GM23338 (cell line): ENCODE measurements around the gene DPH1. TPM values are rescaled to one million over a fixed set of nuclear protein-coding genes. Genes with fewer than 3 reads are reported as not detected.

Source experiments
- ATAC-seq: fragments of 200-7000 bp; cut with Tn5 transposase; 3 replicates; pipeline ENCODE4 v1.9.1; 2020
- DNase-seq: peaks from one replicate; pipeline ENCODE4 v3.0.0-alpha.2; 2015; ENCODE audit warnings: low spot score
- H2AFZ ChIP-seq: fragments of 200-600 bp; sonication (generic); 2 replicates; pipeline ENCODE4 v1.8.0; 2016; ENCODE audit warnings: antibody characterized with exemption, mild to moderate bottlenecking, moderate library complexity
- H3F3A ChIP-seq: fragments of 200-600 bp; sonication (generic); replicated peaks from 2 replicates; pipeline ENCODE4 v1.8.0; 2017; ENCODE audit warnings: antibody characterized with exemption, mixed run types, low read depth
- H3K27ac ChIP-seq: fragments of 200-600 bp; sonication (generic); 2 replicates; pipeline ENCODE4 v1.6.1; 2016; ENCODE audit warnings: low read depth
- H3K27me3 ChIP-seq: fragments of 200-600 bp; sonication (generic); 2 replicates; pipeline ENCODE4 v1.8.0; 2016; ENCODE audit warnings: mild to moderate bottlenecking, mixed run types, moderate library complexity; ENCODE audit not compliant: insufficient read depth
- H3K36me3 ChIP-seq: fragments of 200-600 bp; sonication (generic); 2 replicates; pipeline ENCODE4 v1.8.0; 2016; ENCODE audit warnings: mild to moderate bottlenecking; ENCODE audit not compliant: insufficient read depth
- H3K4me1 ChIP-seq: fragments of 200-600 bp; sonication (generic); 2 replicates; pipeline ENCODE4 v1.8.0; 2016; ENCODE audit warnings: mild to moderate bottlenecking, moderate library complexity; ENCODE audit not compliant: insufficient read depth
- H3K4me2 ChIP-seq: fragments of 200-600 bp; sonication (generic); 2 replicates; pipeline ENCODE4 v1.7.1; 2017; ENCODE audit warnings: mixed run types
- H3K4me3 ChIP-seq: fragments of 200-600 bp; sonication (generic); 2 replicates; pipeline ENCODE4 v1.6.1; 2016; ENCODE audit warnings: mixed run types
- H3K79me2 ChIP-seq: fragments of 200-600 bp; sonication (generic); replicated peaks from 2 replicates; pipeline ENCODE4 v1.8.0; 2017; ENCODE audit warnings: mild to moderate bottlenecking; ENCODE audit not compliant: insufficient read depth
- H3K9me2 ChIP-seq: fragments of 200-600 bp; sonication (generic); 2 replicates; pipeline ENCODE4 v1.8.0; 2017; ENCODE audit not compliant: insufficient read depth
- H4K20me1 ChIP-seq: fragments of 200-600 bp; sonication (generic); replicated peaks from 2 replicates; pipeline ENCODE4 v1.8.0; 2017; ENCODE audit warnings: mild to moderate bottlenecking; ENCODE audit not compliant: insufficient read depth
- H3K27ac Mint-ChIP-seq: 2 replicates; pipeline ENCODE4 v1.8.0; 2020; ENCODE audit warnings: inconsistent platforms, mild to moderate bottlenecking, moderate library complexity, mixed read lengths
- H3K27me3 Mint-ChIP-seq: 3 replicates; pipeline ENCODE4 v1.8.0; 2022; ENCODE audit warnings: low read depth, mild to moderate bottlenecking, moderate library complexity, mixed read lengths, inconsistent platforms; ENCODE audit not compliant: insufficient read depth, poor library complexity
- H3K36me3 Mint-ChIP-seq: 3 replicates; pipeline ENCODE4 v1.8.0; 2021; ENCODE audit warnings: low read depth, mild to moderate bottlenecking, inconsistent platforms, moderate library complexity, mixed read lengths
- H3K4me1 Mint-ChIP-seq: 3 replicates; pipeline ENCODE4 v1.8.0; 2020; ENCODE audit warnings: mild to moderate bottlenecking, inconsistent platforms, mixed read lengths
- H3K4me3 Mint-ChIP-seq: 3 replicates; pipeline ENCODE4 v1.8.0; 2021; ENCODE audit warnings: moderate library complexity, mild to moderate bottlenecking, inconsistent platforms, mixed read lengths
- H3K9me3 Mint-ChIP-seq: 3 replicates; pipeline ENCODE4 v1.8.0; 2020; ENCODE audit warnings: moderate library complexity, mild to moderate bottlenecking, inconsistent platforms, mixed read lengths
- EZH2 ChIP-seq: fragments of 200-600 bp; sonication (generic); IDR thresholded peaks from one replicate; pipeline ENCODE4 v1.8.0; 2017; ENCODE audit warnings: antibody characterized with exemption, mild to moderate bottlenecking, low read depth; ENCODE audit not compliant: unreplicated experiment
- EZH2phosphoT487 ChIP-seq: fragments of 200-600 bp; sonication (generic); IDR thresholded peaks from one replicate; pipeline ENCODE4 v1.8.1; 2018; ENCODE audit warnings: antibody characterized with exemption; ENCODE audit not compliant: unreplicated experiment
- REST ChIP-seq: IDR thresholded peaks from one replicate; pipeline ENCODE4 v1.6.1; 2018; ENCODE audit warnings: antibody characterized with exemption; ENCODE audit not compliant: unreplicated experiment
- ZNF114 ChIP-seq: fragments of 250-450 bp; sonication (Bioruptor Pico); IDR thresholded peaks from 2 replicates; pipeline ENCODE4 v1.5.0; 2020; ENCODE audit warnings: mild to moderate bottlenecking, moderate library complexity
- ZNF331 ChIP-seq: fragments of 250-450 bp; sonication (Bioruptor Pico); IDR thresholded peaks from 2 replicates; pipeline ENCODE4 v1.5.0; 2020; ENCODE audit warnings: low read depth, mild to moderate bottlenecking, moderate library complexity
- ZNF462 ChIP-seq: fragments of 250-450 bp; sonication (Bioruptor Pico); IDR thresholded peaks from 2 replicates; pipeline ENCODE4 v1.5.0; 2020; ENCODE audit warnings: mild to moderate bottlenecking, moderate library complexity
- polyA plus RNA-seq: library from polyadenylated mRNA; unstranded; fragments of >200 nt; fragmentation: Nextera tagmentation; extraction: Ambion mirVana; gene quantifications from 2 replicates; pipeline ENCODE4 v1.2.1, GENCODE V29; 2016
- total RNA-seq: library from RNA; depleted of rRNA; stranded (reverse); fragments of >200 nt; shearing (Covaris generic); gene quantifications from 2 replicates; pipeline ENCODE4 v1.2.3, GENCODE V29; 2014

DPH1 gene
- total and polyA plus RNA-seq, 2 experiments from 2014 or later, result 11.8 to 28.2 TPM

- TF ChIP-seq ZNF462 (CRISPR knock-in tag) (no peak), ZNF114 (CRISPR knock-in tag) (no peak), EZH2phosphoT487 (no peak), ZNF331 (CRISPR knock-in tag) (peak; percentile 41; the same call in 1 of the 2 replicates)
Observed at GRCh38 chr17:2058586-2059546, 28.9 kb downstream of the DPH1 start (continued).

GRCh38 chr17:2059547-2060384 is 29.8 kb downstream of the DPH1 start:
- peaks cover 38% of the 10 kb centered on the region for H3K4me1 Mint-ChIP-seq
- H2AFZ ChIP-seq, result no peak overlapping the region
- H3K4me3 Mint-ChIP-seq, result peak overlapping the region; percentile 54
- no peaks in the 10 kb centered on the region for H3K9me3 Mint-ChIP-seq
- peaks cover 9% of the 10 kb centered on the region for H3K36me3 Mint-ChIP-seq
- H3K27ac ChIP-seq, result no peak overlapping the region
- H3K27me3 Mint-ChIP-seq, result peaks cover 61% of the 10 kb centered on the region
- no peaks in the 10 kb centered on the region; the same call in 1 of the 2 replicates for H4K20me1 ChIP-seq
- TF ChIP-seq REST (no peak), EZH2 (peak; percentile 23)
- H3K27ac Mint-ChIP-seq, result no peak overlapping the region
- no peaks in the 10 kb centered on the region for H3K36me3 ChIP-seq
- 0 out of 2 replicates have a peak, but pooled peaks cover 10% of the 10 kb centered on the region for H3F3A ChIP-seq
- H3K27me3 ChIP-seq, result peaks cover 62% of the 10 kb centered on the region
- H3K9me2 ChIP-seq, result no peaks in the 10 kb centered on the region
- DNase-seq (no peak), ATAC-seq (no peak)
- H3K79me2 ChIP-seq, result no peaks in the 10 kb centered on the region
- H3K4me3 ChIP-seq, result peak overlapping the region; percentile 49
- peaks cover 28% of the 10 kb centered on the region for H3K4me1 ChIP-seq
- H3K4me2 ChIP-seq, result peak overlapping the region; percentile 73
